Esophagus squamous epithelium (tissue), 5 donors: ENCODE results near the gene ZMPSTE24. TPM values are rescaled to one million over a fixed set of nuclear protein-coding genes. Genes with fewer than 3 reads are reported as not detected.

Source experiments
- DNase-seq: peaks from one replicate; lab custom pipeline; 2025; lab: John Stamatoyannopoulos, UW
- H3K27ac ChIP-seq, 4 donors: fragments of 200-600 bp; sonication (generic); one replicate each; pipeline ENCODE4 v1.5.1; 2016 to 2019; ENCODE audit warnings: mild to moderate bottlenecking in 1 of 4
- H3K27me3 ChIP-seq, 4 donors: fragments of 200-600 bp; sonication (generic); 1 replicate in 3 of 4; 2 replicates in 1 of 4; pipeline versions ENCODE4 v1.5.1 to v1.6.0; 2017 to 2021; ENCODE audit warnings: antibody characterized with exemption in 1 of 4
- H3K36me3 ChIP-seq, 3 donors: fragments of 200-600 bp; sonication (generic); one replicate each; pipeline ENCODE4 v1.5.1; 2016 to 2019
- H3K4me1 ChIP-seq, 3 donors: fragments of 200-600 bp; sonication (generic); one replicate each; pipeline ENCODE4 v1.5.1; 2017 to 2019
- H3K4me3 ChIP-seq, 4 donors: fragments of 200-600 bp; sonication (generic); 1 replicate in 3 of 4; 2 replicates in 1 of 4; pipeline ENCODE4 v1.5.1; 2016 to 2019; ENCODE audit warnings: mild to moderate bottlenecking in 2 of 4, moderate library complexity in 1 of 4
- H3K9me3 ChIP-seq, 3 donors: fragments of 200-600 bp; sonication (generic); one replicate each; pipeline ENCODE4 v1.5.1; 2016 to 2019
- CTCF ChIP-seq, 6 experiments: fragments of 450-650 bp in 4 of 6; fragments of 200-600 bp in 2 of 6; sonication (generic) in 2 of 6; IDR thresholded peaks; one replicate each; pipeline ENCODE4 v1.5.1; 2016 to 2019; ENCODE audit warnings: antibody characterized with exemption in 6 of 6, mild to moderate bottlenecking in 4 of 6, moderate library complexity in 4 of 6
- POLR2A ChIP-seq, 4 donors: fragments of 450-650 bp; IDR thresholded peaks; one replicate each; pipeline ENCODE4 v1.6.1; 2017; ENCODE audit warnings: antibody characterized with exemption in 4 of 4, mild to moderate bottlenecking in 4 of 4, moderate library complexity in 3 of 4
- WGBS, 2 donors: methylation state at CpG; one replicate each; pipeline ENCODE4 v1.1.5; 2018; 5-methylcytosine and 5-hydroxymethylcytosine counted together
- intact Hi-C: fragments of 100-400 bp; cut with DNase I; formaldehyde crosslinking; loops from one replicate; pipeline ENCODE4 v1.15.0; 2022
- total RNA-seq, 4 donors: library from RNA; depleted of rRNA; stranded (reverse); fragments of >200 nt; gene quantifications; one replicate each; pipeline ENCODE4 v1.1.0, GENCODE V29; 2016
- donor health status: DM: yes; HTN: yes; CAD: no.

Gene ZMPSTE24
- total RNA-seq, 4 donors from 2014 or later: 26.2 to 47.1 (median 39.0) TPM

- peaks cover 0 to 93% (median 8%) of the 10 kb centered on the region in 3 donors for H3K36me3 ChIP-seq
- H3K4me3 ChIP-seq: no peak overlapping the region
- TF ChIP-seq POLR2A (IDR thresholded peaks at IDR 0.05) (no peak), CTCF (IDR thresholded peaks at IDR 0.05) (no peak)
- 92 to 94% methylated on average over 3 of the region's 3 CpGs for WGBS, 2 donors
- H3K9me3 ChIP-seq: no peaks in the 10 kb centered on the region
- H3K27me3 ChIP-seq: no peaks in the 10 kb centered on the region
- H3K4me1 ChIP-seq: peaks cover 0 to 11% (median 1%) of the 10 kb centered on the region in 3 donors
- H3K27ac ChIP-seq: no peak overlapping the region
- DNase-seq: no peak
- intact Hi-C loops: no loop called here
These were observed 14.7 kb downstream of the ZMPSTE24 start for GRCh38 chr1:40272653-40273213.

- 88 to 93% methylated on average over 4 of the region's 4 CpGs for WGBS, 2 donors
- no peak overlapping the region for H3K27ac ChIP-seq
- intact Hi-C loops: no loop called here
- no peaks in the 10 kb centered on the region for H3K9me3 ChIP-seq
- no peaks in the 10 kb centered on the region for H3K27me3 ChIP-seq
- H3K36me3 ChIP-seq: peaks cover 0 to 94% (median under 1%) of the 10 kb centered on the region in 3 donors
- peaks cover 0 to 2% (median 0%) of the 10 kb centered on the region in 3 donors for H3K4me1 ChIP-seq
- TF ChIP-seq POLR2A (IDR thresholded peaks at IDR 0.05) (no peak), CTCF (IDR thresholded peaks at IDR 0.05) (no peak)
- H3K4me3 ChIP-seq: no peak overlapping the region
- DNase-seq: no peak
These were observed 15.6 kb downstream of the ZMPSTE24 start for GRCh38 chr1:40273547-40274166.

- H3K4me1 ChIP-seq: no peaks in the 10 kb centered on the region
- peaks cover 0 to 94% (median 0%) of the 10 kb centered on the region in 3 donors for H3K36me3 ChIP-seq
- no peak for DNase-seq
- no peak for TF ChIP-seq POLR2A (IDR thresholded peaks at IDR 0.05)
- TF ChIP-seq CTCF (IDR thresholded peaks at IDR 0.05): no peak
- WGBS, 2 donors: 90 to 92% methylated on average over 2 of the region's 2 CpGs
- no peaks in the 10 kb centered on the region for H3K9me3 ChIP-seq
- intact Hi-C loops: no loop called here
- H3K4me3 ChIP-seq: no peak overlapping the region
- H3K27ac ChIP-seq: no peak overlapping the region
- H3K27me3 ChIP-seq: no peaks in the 10 kb centered on the region
These were observed 16.3 kb downstream of the ZMPSTE24 start for GRCh38 chr1:40274331-40274730.

GRCh38 chr1:40276122-40276521, 18.1 kb downstream of the ZMPSTE24 start:
- intact Hi-C loops: no loop called here
- no peak for DNase-seq
- Histone ChIP-seq H3K27me3 (no peaks in the 10 kb centered on the region), H3K4me3 (no peak overlapping the region), H3K4me1 (no peaks in the 10 kb centered on the region), H3K27ac (no peak overlapping the region), H3K36me3 (peaks cover 0 to 92% (median 0%) of the 10 kb centered on the region in 3 donors), H3K9me3 (no peaks in the 10 kb centered on the region)
- WGBS, 2 donors: 94 to 95% methylated on average over 3 of the region's 3 CpGs
- TF ChIP-seq CTCF (IDR thresholded peaks at IDR 0.05) (no peak), POLR2A (IDR thresholded peaks at IDR 0.05) (no peak)

- no peak overlapping the region for H3K4me3 ChIP-seq
- TF ChIP-seq CTCF (IDR thresholded peaks at IDR 0.05) (no peak), POLR2A (IDR thresholded peaks at IDR 0.05) (no peak)
- no peak overlapping the region for H3K27ac ChIP-seq
- intact Hi-C loops: no loop called here
- no peaks in the 10 kb centered on the region for H3K27me3 ChIP-seq
- H3K9me3 ChIP-seq: no peaks in the 10 kb centered on the region
- H3K4me1 ChIP-seq: no peaks in the 10 kb centered on the region
- H3K36me3 ChIP-seq: peaks cover 6 to 94% (median 8%) of the 10 kb centered on the region in 3 donors
- 66 to 68% methylated on average over 2 of the region's 2 CpGs for WGBS, 2 donors
- DNase-seq: no peak
These were observed 23.8 kb downstream of the ZMPSTE24 start for GRCh38 chr1:40281853-40282252.
